ENCODE measurements around the gene AOC2.

The AOC2 gene, protein sequence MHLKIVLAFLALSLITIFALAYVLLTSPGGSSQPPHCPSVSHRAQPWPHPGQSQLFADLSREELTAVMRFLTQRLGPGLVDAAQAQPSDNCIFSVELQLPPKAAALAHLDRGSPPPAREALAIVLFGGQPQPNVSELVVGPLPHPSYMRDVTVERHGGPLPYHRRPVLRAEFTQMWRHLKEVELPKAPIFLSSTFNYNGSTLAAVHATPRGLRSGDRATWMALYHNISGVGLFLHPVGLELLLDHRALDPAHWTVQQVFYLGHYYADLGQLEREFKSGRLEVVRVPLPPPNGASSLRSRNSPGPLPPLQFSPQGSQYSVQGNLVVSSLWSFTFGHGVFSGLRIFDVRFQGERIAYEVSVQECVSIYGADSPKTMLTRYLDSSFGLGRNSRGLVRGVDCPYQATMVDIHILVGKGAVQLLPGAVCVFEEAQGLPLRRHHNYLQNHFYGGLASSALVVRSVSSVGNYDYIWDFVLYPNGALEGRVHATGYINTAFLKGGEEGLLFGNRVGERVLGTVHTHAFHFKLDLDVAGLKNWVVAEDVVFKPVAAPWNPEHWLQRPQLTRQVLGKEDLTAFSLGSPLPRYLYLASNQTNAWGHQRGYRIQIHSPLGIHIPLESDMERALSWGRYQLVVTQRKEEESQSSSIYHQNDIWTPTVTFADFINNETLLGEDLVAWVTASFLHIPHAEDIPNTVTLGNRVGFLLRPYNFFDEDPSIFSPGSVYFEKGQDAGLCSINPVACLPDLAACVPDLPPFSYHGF

GRCh38 chr17:42844271-42844670 is at the start of gene AOC2:
Gene AOC2 (plus strand): TSS chr17:42844580. CDS start chr17:42844627, 47 bp downstream.
- H3K4me3 Mint-ChIP-seq: no peak within 1 kb of the TSS
- H3K27me3 Mint-ChIP-seq (ENCODE audit: low read depth): no peaks in the 10 kb centered on the region
- H3K9me3 Mint-ChIP-seq: no peaks in the 10 kb centered on the region
- H3K36me3 Mint-ChIP-seq (ENCODE audit: low read depth): peaks cover 39% of the 10 kb centered on the region
- H3K4me1 Mint-ChIP-seq (ENCODE audit: low read depth): peaks cover 8% of the 10 kb centered on the region
- H3K27ac Mint-ChIP-seq: no peak within 1 kb of the TSS

GRCh38 chr17:42795061-42795460 is 49.3 kb upstream of the AOC2 start:
- Mint-ChIP-seq H3K4me3 (no peak overlapping the region), H3K36me3 (ENCODE audit: low read depth) (peaks cover 5% of the 10 kb centered on the region), H3K27me3 (ENCODE audit: low read depth) (peaks cover 8% of the 10 kb centered on the region), H3K9me3 (no peaks in the 10 kb centered on the region), H3K4me1 (ENCODE audit: low read depth) (peaks cover 17% of the 10 kb centered on the region), H3K27ac (no peak overlapping the region)

DNA sequence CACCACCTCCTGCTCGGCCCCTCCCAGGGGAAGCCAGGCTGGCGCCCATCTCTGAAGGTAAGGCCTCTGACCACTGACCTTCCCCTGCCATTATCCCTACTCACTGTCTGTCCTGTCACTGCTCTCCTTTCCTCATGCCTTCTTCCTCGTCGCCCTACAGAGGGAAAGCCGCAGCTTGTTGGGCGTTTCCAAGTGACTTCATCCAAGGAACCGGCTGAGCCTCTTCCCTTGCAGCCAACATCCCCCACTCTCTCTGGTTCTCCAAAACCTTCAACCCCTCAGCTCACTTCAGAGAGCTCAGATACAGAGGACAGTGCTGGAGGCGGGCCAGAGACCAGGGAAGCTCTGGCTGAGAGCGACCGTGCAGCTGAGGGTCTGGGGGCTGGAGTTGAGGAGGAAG is 48.9 kb upstream of the AOC2 start:
- Mint-ChIP-seq H3K4me1 (ENCODE audit: low read depth) (peaks cover 17% of the 10 kb centered on the region), H3K9me3 (no peaks in the 10 kb centered on the region), H3K4me3 (peak overlapping the region; percentile 43), H3K27me3 (ENCODE audit: low read depth) (peaks cover 8% of the 10 kb centered on the region), H3K36me3 (ENCODE audit: low read depth) (peaks cover 5% of the 10 kb centered on the region), H3K27ac (no peak overlapping the region)

- peaks cover 17% of the 10 kb centered on the region for H3K4me1 Mint-ChIP-seq (ENCODE audit: low read depth)
- H3K27me3 Mint-ChIP-seq (ENCODE audit: low read depth): peaks cover 11% of the 10 kb centered on the region
- H3K9me3 Mint-ChIP-seq: no peaks in the 10 kb centered on the region
- peaks cover 5% of the 10 kb centered on the region for H3K36me3 Mint-ChIP-seq (ENCODE audit: low read depth)
- peak overlapping the region; percentile 43 for H3K4me3 Mint-ChIP-seq
- no peak overlapping the region for H3K27ac Mint-ChIP-seq
Measured at GRCh38 chr17:42796066-42796758, 48.2 kb upstream of the AOC2 start.

DNA sequence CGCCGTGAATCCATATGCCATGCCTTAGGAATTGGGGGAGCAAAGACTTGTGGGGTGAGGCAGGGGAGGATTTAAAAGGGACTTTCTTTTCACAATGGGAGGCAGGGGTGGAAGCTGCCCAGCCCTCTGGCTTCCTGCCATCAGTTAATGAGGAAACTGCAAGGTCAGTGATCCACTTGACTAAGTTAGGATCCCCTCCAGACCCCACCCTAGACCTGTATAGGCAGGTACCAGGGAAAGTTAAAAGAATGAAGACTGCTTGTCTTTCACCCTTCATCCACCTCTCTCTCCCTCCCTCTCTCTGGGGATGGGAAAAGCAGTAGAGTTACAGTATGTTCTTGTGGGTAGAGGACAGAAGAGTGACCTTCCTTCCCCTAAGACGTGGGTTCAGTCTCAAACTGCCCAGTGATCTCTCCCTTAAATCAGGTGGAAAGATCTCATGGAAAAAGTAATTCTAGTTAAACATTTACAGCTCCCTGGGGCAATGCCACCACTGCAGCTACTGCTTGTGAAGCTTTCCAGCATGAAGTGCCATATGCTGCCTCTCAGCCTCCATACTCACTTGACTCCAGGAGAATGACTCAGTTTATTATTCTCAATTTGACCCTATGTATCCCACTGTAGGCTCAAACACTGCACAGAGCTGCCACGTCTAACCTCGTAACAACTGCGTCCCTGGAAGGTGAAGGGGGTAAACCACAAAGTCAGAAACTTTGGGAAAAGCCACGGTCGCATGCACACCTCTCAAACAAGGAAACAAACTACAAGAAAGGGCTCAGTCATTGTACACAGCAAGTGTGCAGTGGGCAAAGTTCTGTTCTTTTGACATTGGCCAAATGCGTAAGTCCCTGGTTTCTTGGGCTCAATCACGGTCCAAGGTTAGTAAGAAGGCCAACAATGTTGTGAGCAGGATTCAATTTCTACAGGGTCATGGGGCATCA is 47.0 kb upstream of the AOC2 start:
- Mint-ChIP-seq H3K4me3 (peak overlapping the region; percentile 91), H3K27me3 (ENCODE audit: low read depth) (peaks cover 16% of the 10 kb centered on the region), H3K27ac (no peak overlapping the region), H3K9me3 (no peaks in the 10 kb centered on the region), H3K4me1 (ENCODE audit: low read depth) (peaks cover 17% of the 10 kb centered on the region), H3K36me3 (ENCODE audit: low read depth) (peaks cover 5% of the 10 kb centered on the region)

GRCh38 chr17:42798011-42798382 is 46.4 kb upstream of the AOC2 start:
- Mint-ChIP-seq H3K27ac (peak overlapping the region; percentile 73), H3K4me3 (peak overlapping the region; percentile 91)

DNA sequence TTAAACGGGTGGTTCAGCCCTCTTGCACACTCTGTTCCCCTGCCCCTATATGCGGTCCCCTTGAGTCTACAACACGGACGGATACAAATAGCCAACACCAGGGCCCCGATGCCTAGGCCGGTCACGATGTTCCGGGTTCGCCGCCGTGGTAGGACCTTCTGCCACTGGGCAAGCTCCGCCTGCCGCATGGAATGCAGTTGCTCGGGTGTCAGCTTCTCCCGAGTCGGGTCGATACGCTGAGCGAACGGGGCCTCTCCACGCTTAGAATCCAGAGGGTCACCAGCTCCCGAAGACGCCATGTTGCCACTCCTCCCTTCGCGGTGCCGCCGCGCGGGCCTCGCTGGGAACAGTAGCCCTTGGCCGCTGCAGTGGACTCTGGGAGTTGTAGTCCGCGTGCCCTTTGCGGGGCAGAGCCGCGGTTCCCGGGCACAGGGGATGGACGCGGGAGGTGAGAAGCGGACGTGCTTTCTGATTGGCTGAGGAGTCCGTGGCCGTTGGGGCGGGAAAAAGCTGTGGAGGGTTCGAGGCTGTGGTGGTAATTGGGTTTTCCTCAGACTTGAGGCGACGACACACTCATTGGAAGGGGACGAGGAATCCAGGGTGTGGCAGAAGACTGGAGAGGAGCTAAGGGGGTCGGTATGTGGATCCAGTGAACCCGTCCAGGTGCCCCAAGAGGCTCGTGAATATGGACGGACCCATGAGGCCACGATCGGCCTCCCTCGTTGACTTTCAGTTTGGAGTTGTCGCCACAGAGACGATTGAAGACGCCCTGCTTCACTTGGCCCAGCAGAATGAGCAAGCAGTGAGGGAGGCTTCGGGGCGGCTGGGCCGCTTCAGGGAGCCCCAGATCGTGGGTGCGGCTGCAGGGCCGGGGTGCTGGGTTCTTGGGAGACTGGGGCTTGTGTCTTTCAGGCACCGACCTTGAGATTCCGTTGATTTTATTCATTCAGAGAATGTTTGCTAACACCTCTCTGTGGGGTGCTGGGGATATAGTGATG is 45.7 kb upstream of the AOC2 start, which contains the start of the genes CNTD1 and COA3:
TSS of gene CNTD1 (plus strand) at position 479 of the 998 bp plus-strand sequence. CDS start at position 686, 207 bp downstream.
TSS of gene COA3 (minus strand) at position 322 of the 998 bp plus-strand sequence. CDS start at position 299, 23 bp downstream.
- Mint-ChIP-seq H3K27me3 (ENCODE audit: low read depth) (peaks cover 16% of the 10 kb centered on the region), H3K4me1 (ENCODE audit: low read depth) (peaks cover 17% of the 10 kb centered on the region), H3K4me3 (peak within 1 kb of the TSS; percentile 91), H3K9me3 (no peaks in the 10 kb centered on the region), H3K36me3 (ENCODE audit: low read depth) (peaks cover 5% of the 10 kb centered on the region), H3K27ac (peak within 1 kb of the TSS; percentile 73)

More at GRCh38 chr17:42798011-42798382, 46.4 kb upstream of the AOC2 start:
- Mint-ChIP-seq H3K9me3 (no peaks in the 10 kb centered on the region), H3K36me3 (ENCODE audit: low read depth) (peaks cover 5% of the 10 kb centered on the region), H3K4me1 (ENCODE audit: low read depth) (peaks cover 17% of the 10 kb centered on the region), H3K27me3 (ENCODE audit: low read depth) (peaks cover 16% of the 10 kb centered on the region)

GRCh38 chr17:42803074-42803883 is 41.1 kb upstream of the AOC2 start:
- peaks cover 16% of the 10 kb centered on the region for H3K27me3 Mint-ChIP-seq (ENCODE audit: low read depth)
- H3K4me3 Mint-ChIP-seq: no peak overlapping the region
- H3K27ac Mint-ChIP-seq: no peak overlapping the region
- H3K36me3 Mint-ChIP-seq (ENCODE audit: low read depth): peaks cover 4% of the 10 kb centered on the region
- peaks cover 4% of the 10 kb centered on the region for H3K4me1 Mint-ChIP-seq (ENCODE audit: low read depth)
- no peaks in the 10 kb centered on the region for H3K9me3 Mint-ChIP-seq

DNA sequence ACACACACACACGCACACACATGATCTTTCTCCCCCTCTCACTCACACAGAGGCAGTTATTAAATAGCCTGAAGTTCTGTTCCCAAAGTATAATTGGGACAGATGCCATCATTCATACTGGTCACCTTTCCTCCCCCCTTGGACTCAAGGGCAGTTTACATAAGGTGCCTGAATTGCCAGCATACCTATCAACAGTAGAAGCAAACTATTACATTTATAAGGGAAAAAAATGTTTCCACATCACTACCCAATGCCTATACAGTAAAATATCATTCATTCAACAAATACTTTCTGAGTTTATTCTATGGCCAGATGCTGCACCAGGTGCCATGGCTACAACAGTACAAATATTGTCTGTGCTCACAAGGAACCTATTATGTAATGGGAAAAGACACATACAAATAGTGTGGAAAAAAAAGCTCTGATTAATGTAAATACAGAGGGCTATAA is 39.4 kb upstream of the AOC2 start:
- no peak overlapping the region for H3K27ac Mint-ChIP-seq

GRCh38 chr17:42806249-42806648 is 38.1 kb upstream of the AOC2 start:
- Mint-ChIP-seq H3K27ac (no peak overlapping the region), H3K4me1 (ENCODE audit: low read depth) (peaks cover 2% of the 10 kb centered on the region), H3K9me3 (no peaks in the 10 kb centered on the region), H3K4me3 (no peak overlapping the region), H3K36me3 (ENCODE audit: low read depth) (peaks cover 20% of the 10 kb centered on the region), H3K27me3 (ENCODE audit: low read depth) (peaks cover 6% of the 10 kb centered on the region)

More for the DNA sequence above, 39.4 kb upstream of the AOC2 start:
- H3K4me1 Mint-ChIP-seq (ENCODE audit: low read depth): no peaks in the 10 kb centered on the region
- H3K4me3 Mint-ChIP-seq: no peak overlapping the region
- H3K36me3 Mint-ChIP-seq (ENCODE audit: low read depth): peaks cover 11% of the 10 kb centered on the region
- peaks cover 13% of the 10 kb centered on the region for H3K27me3 Mint-ChIP-seq (ENCODE audit: low read depth)
- no peaks in the 10 kb centered on the region for H3K9me3 Mint-ChIP-seq

- H3K27ac Mint-ChIP-seq: no peak overlapping the region
Measured at GRCh38 chr17:42809250-42809649, 35.1 kb upstream of the AOC2 start.

More at GRCh38 chr17:42809250-42809649, 35.1 kb upstream of the AOC2 start:
- H3K27me3 Mint-ChIP-seq (ENCODE audit: low read depth): no peaks in the 10 kb centered on the region
- H3K9me3 Mint-ChIP-seq: no peaks in the 10 kb centered on the region
- peaks cover 34% of the 10 kb centered on the region for H3K36me3 Mint-ChIP-seq (ENCODE audit: low read depth)
- H3K4me1 Mint-ChIP-seq (ENCODE audit: low read depth): peaks cover 2% of the 10 kb centered on the region
- H3K4me3 Mint-ChIP-seq: no peak overlapping the region

Measured in T-helper 1 cell treated with Interleukin-12 subunit alpha and Interleukin-12 subunit beta and Interleukin-4 antibody, amounts not matched to agents 30 μg/mL and 1 μg/mL, for 36 hours (primary cell).